ENCODE results near the gene FCSK.

- TF ChIP-seq CTCF (IDR thresholded peaks at IDR 0.05) (no peak), POLR2A (IDR thresholded peaks at IDR 0.05) (no peak)
These were observed 6.3 kb upstream of the FCSK start for GRCh38 chr16:70448075-70448474.

All from vagina (tissue), 2 donors.